GM18505 (cell line): Measurements from ENCODE around the gene NHS.

Experiments used
- ATAC-seq: cut with Tn5 transposase; IDR thresholded peaks from one replicate; pipeline ENCODE4 v1.9.1; 2021; ENCODE audit not compliant: unreplicated experiment
- POLR2A ChIP-seq: IDR thresholded peaks from 4 replicates; pipeline ENCODE4 v1.6.1; 2011; ENCODE audit warnings: borderline replicate concordance; ENCODE audit not compliant: insufficient read depth, insufficient read length; ENCODE audit errors: extremely low read depth

NHS gene

DNA sequence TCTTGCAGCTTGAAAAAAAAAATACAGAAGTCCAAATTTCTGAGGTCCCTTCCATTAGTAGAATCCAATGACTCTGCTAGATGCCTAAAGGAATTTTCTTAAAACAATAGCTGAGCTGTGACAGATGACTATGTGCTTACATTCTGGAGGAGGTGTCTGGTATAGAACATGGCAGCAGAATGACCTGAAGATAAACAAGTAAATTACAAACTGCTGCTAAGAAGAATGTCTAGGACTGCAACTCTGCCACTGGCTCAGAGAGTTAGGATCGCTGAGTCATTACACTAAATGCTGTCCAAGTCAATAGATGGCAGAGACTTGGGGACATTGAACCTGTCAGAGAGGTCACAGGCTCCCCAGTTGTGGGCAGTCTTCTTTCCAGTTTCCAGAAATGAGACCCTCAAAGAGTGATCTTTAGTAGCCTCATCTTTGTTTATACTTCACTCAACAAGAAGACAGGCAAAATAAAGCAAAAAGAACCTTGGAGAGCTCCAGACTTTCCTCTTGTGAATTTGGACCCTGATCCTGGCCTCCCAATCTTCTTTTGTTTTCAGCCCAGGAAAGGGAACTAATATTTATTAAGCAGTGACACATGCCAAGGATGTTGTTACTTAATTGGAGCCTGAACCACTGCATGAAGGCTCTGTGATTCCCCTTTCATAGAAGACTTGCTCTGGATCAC lies 305.9 kb downstream of the NHS start:
- ATAC-seq, result no peak
- TF ChIP-seq POLR2A, result no peak

DNA sequence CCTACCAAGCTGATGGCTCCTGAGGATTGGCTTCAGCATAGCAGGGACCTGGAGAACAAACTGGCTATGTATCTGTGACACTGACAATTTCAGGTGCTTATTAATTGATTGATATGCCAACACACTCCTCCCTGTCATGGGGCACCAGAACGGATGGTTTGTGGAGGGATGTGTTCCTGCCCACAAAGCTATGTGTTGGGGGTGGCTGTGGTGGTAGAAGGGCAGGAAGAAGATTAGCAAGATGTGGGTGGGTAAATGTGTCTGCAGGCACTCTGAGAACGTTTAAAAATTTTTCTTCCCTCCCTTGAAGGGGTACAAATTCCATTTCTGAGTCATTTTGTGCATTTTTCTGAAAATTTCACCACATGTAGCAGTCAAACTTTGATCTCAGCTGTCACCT lies 307.3 kb downstream of the NHS start:
- ATAC-seq, result no peak
- TF ChIP-seq POLR2A, result no peak

DNA sequence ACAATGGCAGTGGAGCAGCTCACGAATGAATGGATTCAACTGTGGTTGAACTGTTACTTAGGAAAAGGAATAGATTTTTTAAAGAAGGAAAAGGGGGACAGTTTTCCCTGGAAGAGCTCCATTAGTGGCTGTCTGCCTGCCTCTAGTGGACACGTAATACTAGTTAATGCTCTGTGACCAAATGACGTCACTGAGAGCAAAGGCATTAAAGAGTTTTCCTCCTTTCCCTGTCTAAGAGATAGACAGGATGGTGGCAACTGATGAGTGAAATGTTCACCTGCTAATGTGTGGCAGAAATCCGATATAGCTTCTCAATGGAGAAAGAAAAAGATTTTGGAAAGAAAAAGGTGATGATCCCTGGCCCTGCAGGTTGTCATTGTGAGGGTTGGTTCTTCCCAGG lies 310.0 kb downstream of the NHS start:
- ATAC-seq, result no peak
- TF ChIP-seq POLR2A, result no peak

DNA sequence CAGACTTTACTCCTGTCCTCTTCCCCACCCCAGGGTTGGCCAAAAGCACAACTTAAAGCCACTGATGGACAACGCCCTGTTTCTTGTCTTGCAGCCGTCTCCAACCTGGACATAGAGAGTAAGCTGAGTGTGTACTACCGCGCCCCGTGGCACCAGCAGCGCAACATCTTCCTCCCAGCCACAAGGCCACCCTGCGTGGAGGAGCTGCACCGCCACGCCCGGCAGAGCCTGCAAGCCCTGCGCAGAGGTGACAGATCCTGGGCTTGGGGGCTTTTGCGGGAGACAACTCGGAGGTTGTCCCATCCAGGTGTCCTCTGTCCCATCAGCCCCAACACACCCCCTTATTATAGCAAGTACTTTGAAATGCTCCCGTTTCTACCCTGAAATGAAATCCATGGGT lies 312.6 kb downstream of the NHS start:
- TF ChIP-seq POLR2A, result no peak
- ATAC-seq, result no peak

DNA sequence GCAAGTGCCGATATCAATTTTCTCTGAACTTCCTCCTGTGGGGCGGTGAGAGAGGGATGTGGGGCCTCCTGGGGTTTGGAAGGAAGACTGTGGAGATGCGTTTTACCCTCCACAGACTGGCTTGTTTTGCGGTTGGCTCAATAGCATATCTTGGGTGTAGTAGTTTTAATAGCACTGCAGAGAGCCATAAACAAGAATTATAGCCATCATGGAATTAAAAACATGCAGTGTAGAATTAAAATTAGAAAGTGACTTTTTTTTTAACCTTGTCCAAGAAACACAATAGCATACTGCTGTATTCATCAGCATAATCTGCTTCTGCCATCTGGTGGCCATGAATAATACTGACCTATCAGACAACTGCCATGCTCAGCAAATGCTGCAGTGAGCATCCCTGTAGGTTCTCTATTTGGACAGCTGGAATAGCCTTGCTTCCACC lies 315.0 kb downstream of the NHS start:
- TF ChIP-seq POLR2A, result no peak
- ATAC-seq, result no peak

DNA sequence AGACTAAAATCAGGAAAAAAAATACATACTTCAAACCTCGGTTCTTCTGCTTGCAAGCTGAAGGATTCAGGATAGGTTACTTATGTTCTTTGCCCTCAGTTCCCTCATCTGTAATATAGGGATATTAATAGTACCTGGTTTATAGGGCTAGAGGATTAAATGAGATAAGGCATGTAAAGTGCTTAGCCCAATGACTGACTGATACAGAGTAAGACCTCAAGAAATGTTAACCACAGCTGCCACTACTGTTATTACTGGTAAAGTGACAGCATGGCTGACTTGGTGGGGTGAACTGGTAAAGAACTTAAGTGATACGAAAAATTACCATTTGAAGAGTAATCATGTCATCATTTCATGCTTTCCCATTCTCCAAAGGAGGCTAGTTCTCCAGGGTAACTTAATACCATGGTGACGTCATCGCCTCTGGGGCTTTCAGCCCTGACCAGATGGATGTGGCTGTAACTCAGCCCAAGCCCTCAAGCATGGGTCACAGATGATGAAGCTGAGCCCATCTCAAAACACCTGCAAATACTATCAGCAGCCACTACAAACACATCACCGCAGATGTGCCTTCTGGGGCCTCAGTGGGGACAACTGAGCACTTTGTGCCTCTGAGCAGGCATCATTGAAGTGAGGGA lies 317.8 kb downstream of the NHS start:
- TF ChIP-seq POLR2A, result no peak
- no peak for ATAC-seq

DNA sequence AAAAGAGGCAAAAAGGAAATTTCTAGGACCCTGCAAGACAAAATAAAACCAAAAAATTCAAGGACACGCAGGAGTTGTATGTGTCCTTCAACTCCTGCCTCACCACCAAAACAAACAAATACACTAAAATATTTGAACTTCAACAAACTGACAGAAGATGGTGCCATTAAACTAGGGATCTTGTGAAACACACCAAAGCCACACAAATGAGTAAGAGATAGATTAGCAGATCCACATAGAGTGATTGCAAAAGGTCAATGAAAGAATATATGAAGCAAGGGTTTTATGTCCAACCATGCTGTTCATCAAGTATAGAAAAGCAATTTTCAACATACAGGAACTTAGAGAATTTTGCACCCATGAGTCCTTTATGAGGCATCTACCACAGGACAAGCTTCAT lies 322.2 kb downstream of the NHS start:
- TF ChIP-seq POLR2A, result no peak
- ATAC-seq, result no peak

DNA sequence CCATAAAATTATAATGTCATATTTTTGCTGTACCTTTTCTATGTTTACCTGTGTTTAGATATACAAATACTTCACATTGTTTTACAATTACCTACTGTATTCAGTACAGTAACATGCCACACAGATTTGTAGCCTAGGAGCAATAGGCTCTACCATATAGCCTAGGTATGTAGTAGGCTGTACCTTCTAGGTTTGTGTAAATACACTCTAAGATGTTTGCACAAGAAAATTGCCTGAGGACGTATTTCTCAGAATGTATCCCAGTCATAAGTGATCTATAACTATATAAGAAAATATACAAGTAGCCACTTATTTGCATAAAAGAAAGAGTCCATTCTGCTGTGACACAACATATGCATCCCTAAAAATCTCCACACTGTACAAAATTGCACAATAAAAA lies 326.0 kb downstream of the NHS start:
- no peak for TF ChIP-seq POLR2A
- ATAC-seq, result no peak

DNA sequence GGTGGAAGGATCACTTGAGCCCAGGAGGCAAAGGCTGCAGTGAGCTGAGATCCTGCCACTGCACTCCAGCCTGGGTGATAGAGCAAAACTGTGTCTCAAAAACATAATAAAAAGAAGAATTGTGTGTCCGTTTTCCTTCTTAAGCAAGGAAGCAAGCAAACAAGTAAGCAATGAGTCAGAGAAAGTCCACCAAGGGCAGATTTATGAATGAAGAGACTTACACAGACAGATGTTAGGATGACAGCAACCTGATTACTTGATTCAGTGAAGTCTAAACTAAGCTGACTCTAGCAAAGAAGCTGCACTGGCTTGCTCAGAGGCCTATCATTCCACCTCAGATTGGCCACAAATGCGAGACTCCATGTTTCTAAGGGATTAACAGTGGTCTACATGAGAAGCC lies 328.2 kb downstream of the NHS start:
- ATAC-seq, result no peak
- TF ChIP-seq POLR2A, result no peak

DNA sequence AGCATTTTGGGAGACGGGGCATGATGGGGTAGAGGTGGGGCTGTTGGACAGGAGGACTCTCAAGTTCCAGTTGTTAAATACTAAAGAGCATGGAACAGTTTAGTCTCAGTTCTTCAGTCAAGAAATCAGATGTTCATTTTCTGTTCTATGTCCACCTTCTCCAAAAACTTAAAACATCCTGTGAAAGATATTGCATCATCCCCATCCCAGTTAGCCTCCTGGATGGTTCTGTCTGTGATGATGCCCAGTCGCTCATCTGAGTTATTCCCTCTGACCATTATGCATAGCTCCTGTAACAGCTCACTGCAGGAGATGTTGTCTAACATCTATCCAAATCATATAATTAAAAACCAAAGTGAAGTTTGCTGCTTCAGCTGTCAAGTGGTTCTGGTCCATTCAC lies 330.2 kb downstream of the NHS start:
- ATAC-seq, result no peak
- no peak for TF ChIP-seq POLR2A

DNA sequence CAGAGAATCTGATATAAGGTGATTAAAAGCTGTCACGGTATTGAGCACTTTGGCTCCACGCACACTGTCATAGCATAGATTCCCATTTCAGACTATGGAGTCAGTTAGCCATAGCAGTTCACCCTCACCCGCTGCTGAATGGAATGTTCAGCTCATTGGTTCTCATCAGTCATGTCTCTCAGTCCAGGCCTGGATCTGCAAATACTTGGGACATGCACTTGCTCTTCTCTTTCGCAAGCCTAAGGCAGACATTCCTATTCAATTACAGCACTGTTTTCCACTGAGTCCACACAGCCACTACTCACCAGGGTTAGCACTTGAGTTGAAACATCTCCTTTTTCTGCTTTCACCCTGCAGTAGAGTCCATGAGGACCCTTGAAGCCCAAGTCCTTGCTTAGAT lies 331.7 kb downstream of the NHS start:
- no peak for ATAC-seq
- TF ChIP-seq POLR2A, result no peak

DNA sequence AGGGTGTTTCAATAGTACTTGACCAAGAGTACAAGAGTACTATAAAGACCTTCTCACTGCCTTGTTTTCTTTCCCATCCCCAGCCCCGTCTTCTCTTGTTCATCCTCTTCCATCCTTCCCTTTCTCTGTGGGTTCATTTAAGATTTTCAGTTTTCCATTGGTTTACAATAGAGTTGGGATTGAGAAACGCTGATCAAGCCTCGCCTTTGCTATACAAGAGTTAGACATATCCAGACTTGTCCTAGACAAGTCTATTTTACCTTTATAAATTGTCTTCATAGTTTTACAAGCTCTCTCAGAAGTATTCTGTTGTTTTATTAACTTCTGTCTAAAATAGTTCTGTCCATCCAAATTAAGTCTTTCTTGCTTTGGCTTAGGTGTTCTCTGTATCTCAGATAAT lies 332.7 kb downstream of the NHS start:
- ATAC-seq, result no peak
- no peak for TF ChIP-seq POLR2A

DNA sequence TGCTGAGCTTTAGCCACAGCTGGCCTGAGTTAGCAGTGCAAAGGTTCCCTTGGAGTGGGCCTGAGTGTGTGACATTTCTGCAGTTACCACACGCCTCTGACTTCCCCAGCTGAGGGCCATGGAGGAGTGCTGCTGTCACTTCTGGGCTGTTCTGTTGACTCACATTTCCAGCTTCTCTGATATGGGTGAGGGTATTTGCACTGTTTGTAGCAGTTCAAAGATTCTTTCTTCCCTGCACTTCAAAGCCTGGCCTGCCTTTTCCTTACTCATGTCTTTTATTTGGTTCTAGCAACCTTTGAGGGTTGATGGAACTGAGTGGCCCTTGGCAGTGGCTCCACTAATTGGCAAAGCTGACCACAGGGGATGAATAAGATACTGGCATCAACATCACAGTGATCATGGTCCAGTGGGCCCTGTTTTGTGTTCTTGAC lies 335.9 kb downstream of the NHS start:
- no peak for ATAC-seq
- no peak for TF ChIP-seq POLR2A

DNA sequence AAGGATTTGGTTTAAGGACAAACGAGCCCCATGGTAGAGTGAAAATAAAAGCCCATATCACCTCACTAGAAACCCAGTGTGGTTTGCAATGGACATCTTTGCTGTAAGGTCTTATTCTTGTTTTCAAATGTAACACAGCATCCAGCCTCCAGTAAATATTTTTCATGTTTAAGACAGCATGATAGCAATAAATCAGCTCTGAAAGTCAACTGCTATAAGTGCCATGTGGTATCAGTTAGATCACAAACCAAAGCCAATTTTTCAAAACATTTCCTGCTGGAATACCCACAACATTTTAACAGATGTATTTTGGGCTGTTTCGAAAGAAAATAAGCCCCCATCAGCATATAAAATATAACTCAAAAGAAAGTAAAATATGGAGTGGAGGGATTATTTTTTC lies 338.3 kb downstream of the NHS start:
- TF ChIP-seq POLR2A, result no peak
- no peak for ATAC-seq

DNA sequence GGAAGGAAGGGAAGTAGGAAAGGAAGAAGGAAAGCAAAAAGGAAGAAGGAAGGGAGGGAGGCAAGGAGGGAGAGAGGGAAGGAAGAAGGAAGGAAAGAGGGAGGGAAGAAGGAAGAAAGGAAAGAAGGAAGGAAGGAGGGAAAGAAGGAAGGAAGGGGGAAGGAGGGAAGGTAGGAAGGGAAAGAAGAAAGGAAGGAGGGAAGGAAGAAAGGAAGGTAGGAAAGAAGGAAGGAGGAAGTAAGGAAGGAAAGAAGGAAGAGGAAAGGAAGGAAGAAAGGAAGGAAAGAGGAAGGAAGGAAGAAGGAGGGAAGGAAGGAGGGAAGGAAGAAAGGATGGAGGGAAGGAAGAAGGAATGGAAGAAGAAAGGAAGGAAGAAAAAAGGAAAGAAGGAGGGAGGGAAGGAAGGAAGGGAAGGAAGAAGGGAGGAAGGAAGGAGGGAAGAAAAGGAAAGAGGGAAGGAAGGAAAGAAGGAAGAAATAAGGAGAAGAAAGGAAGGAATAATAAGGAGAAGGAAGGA lies 343.7 kb downstream of the NHS start:
- ATAC-seq, result no peak
- TF ChIP-seq POLR2A, result no peak

DNA sequence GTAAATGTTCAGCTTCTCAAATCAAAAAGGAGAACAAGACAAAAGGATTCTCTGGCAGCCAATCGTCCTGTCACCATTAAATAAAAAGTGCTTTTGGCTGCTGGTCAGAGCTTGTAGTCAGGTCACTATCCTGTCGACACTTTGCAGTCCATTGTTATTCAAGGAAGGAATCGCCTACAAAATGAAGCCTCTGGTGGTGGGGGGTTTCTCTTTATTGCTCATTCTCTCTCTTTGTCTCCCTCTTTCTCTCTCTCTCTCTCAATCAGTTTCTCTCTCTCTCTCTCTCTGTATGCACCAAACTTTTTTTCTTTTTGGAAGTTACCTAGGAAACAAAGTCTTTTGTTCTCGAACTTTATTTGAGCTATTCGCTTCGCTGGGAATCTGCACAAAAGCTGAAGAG lies 344.7 kb downstream of the NHS start:
- ATAC-seq, result no peak
- TF ChIP-seq POLR2A, result no peak
